Trophoblast cell (in vitro differentiated cells and primary cell): Measurements from ENCODE around the gene KRTAP26-1. TPM values are rescaled to one million over a fixed set of nuclear protein-coding genes. Genes with fewer than 3 reads are reported as not detected.

ENCODE experiments used
- DNase-seq, 2 donors: peaks; one replicate each; pipeline ENCODE4 v3.0.0-alpha.2; 2016
- H2AFZ ChIP-seq: 2 replicates; pipeline ENCODE4 v1.6.1; 2013; ENCODE audit warnings: low read length, moderate library complexity, mild to moderate bottlenecking; ENCODE audit not compliant: insufficient read depth, poor library complexity
- H2AK5ac ChIP-seq: 2 replicates; pipeline ENCODE4 v1.6.1; 2013; ENCODE audit warnings: mild to moderate bottlenecking, low read length
- H2BK120ac ChIP-seq: 2 replicates; pipeline ENCODE4 v1.6.1; 2013; ENCODE audit warnings: low read length, mild to moderate bottlenecking, moderate library complexity; ENCODE audit not compliant: insufficient read depth, poor library complexity
- H2BK12ac ChIP-seq: 2 replicates; pipeline ENCODE4 v1.6.1; 2013; ENCODE audit warnings: mild to moderate bottlenecking, low read length, moderate library complexity
- H2BK5ac ChIP-seq: 2 replicates; pipeline ENCODE4 v1.6.1; 2013; ENCODE audit warnings: low read length, low read depth, moderate library complexity, mild to moderate bottlenecking; ENCODE audit not compliant: poor library complexity
- H3K14ac ChIP-seq: 2 replicates; pipeline ENCODE4 v1.6.1; 2013; ENCODE audit warnings: mild to moderate bottlenecking, low read length
- H3K18ac ChIP-seq: 2 replicates; pipeline ENCODE4 v1.6.1; 2013; ENCODE audit warnings: mild to moderate bottlenecking, low read length
- H3K23ac ChIP-seq: 2 replicates; pipeline ENCODE4 v1.6.1; 2013; ENCODE audit warnings: low read length
- H3K27ac ChIP-seq: 2 replicates; pipeline ENCODE4 v1.5.1; 2013; ENCODE audit warnings: low read depth, mild to moderate bottlenecking, inconsistent platforms, low read length, moderate library complexity
- H3K27me3 ChIP-seq: 2 replicates; pipeline ENCODE4 v1.6.1; 2013; ENCODE audit warnings: inconsistent platforms, mild to moderate bottlenecking, low read length, moderate library complexity; ENCODE audit not compliant: insufficient read depth
- H3K36me3 ChIP-seq, 2 experiments: 1 replicate in 1 of 2; 2 replicates in 1 of 2; pipeline ENCODE4 v1.6.1; 2013; ENCODE audit warnings: low read length in 2 of 2, mild to moderate bottlenecking in 2 of 2, moderate library complexity in 1 of 2; ENCODE audit not compliant: insufficient read depth in 2 of 2, control insufficient read depth in 1 of 2
- H3K4ac ChIP-seq: 2 replicates; pipeline ENCODE4 v1.6.1; 2013; ENCODE audit warnings: low read depth, mild to moderate bottlenecking, low read length, moderate library complexity
- H3K4me1 ChIP-seq, 2 experiments: 1 replicate in 1 of 2; 2 replicates in 1 of 2; pipeline ENCODE4 v1.6.1; 2013; ENCODE audit warnings: low read length in 2 of 2, mild to moderate bottlenecking in 2 of 2, moderate library complexity in 1 of 2; ENCODE audit not compliant: insufficient read depth in 2 of 2, control insufficient read depth in 1 of 2
- H3K4me2 ChIP-seq: 2 replicates; pipeline ENCODE4 v1.6.1; 2013; ENCODE audit warnings: inconsistent platforms, mild to moderate bottlenecking, low read length, moderate library complexity
- H3K4me3 ChIP-seq: 2 replicates; pipeline ENCODE4 v1.5.1; 2013; ENCODE audit warnings: mild to moderate bottlenecking, low read depth, low read length, inconsistent platforms
- H3K79me1 ChIP-seq: one replicate; pipeline ENCODE4 v1.6.1; 2013; ENCODE audit warnings: low read length
- H3K79me2 ChIP-seq: 2 replicates; pipeline ENCODE4 v1.6.1; 2013; ENCODE audit warnings: low read length, mild to moderate bottlenecking; ENCODE audit not compliant: control insufficient read depth, insufficient read depth, poor library complexity
- H3K9ac ChIP-seq: 2 replicates; pipeline ENCODE4 v1.6.1; 2013; ENCODE audit warnings: mild to moderate bottlenecking, low read length
- H3K9me3 ChIP-seq: 2 replicates; pipeline ENCODE4 v1.6.1; 2013; ENCODE audit warnings: low read depth, mild to moderate bottlenecking, control low read depth, inconsistent platforms, low read length; ENCODE audit not compliant: insufficient read depth
- H4K12ac ChIP-seq: 2 replicates; pipeline ENCODE4 v1.6.1; 2013; ENCODE audit warnings: low read depth, mild to moderate bottlenecking, low read length, moderate library complexity
- H4K8ac ChIP-seq: 2 replicates; pipeline ENCODE4 v1.6.1; 2013; ENCODE audit warnings: low read depth, mild to moderate bottlenecking, low read length, moderate library complexity
- H4K91ac ChIP-seq: one replicate; pipeline ENCODE4 v1.6.1; 2013; ENCODE audit warnings: low read depth, mild to moderate bottlenecking, low read length, moderate library complexity
- WGBS: extraction: QIAGEN DNeasy Blood & Tissue Kit; methylation state at CpG from one replicate; pipeline ENCODE4 v1.1.7; 2013; ENCODE audit warnings: missing lambda C conversion rate; ENCODE audit not compliant: insufficient read length, insufficient coverage; ENCODE audit errors: extremely low coverage; 5-methylcytosine and 5-hydroxymethylcytosine counted together
- polyA plus RNA-seq: library from polyadenylated mRNA; stranded (reverse); fragments of 200-250 nt; gene quantifications from 2 replicates; pipeline ENCODE4 v1.2.3, GENCODE V29; 2013

Gene KRTAP26-1
- not detected in 2 replicates for polyA plus RNA-seq

DNA sequence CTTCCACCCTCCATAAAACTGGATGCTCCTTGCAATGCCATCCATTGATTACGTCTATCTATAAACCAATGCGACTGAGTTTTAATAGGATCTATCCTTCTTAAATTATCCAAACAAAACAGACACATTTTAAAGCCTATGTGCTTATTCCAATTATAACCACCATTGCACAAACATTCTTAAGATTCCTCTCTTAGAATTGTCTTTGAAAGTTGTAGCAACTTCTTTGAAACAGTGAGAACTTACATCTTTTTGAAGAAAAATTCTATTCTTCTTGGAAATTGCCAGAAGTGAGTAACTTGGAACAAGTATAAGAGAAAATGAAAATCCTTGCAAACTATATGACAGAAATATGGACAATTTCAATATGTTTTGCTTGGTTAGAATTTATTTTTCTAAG lies at the start of gene KRTAP26-1:
TSS of gene KRTAP26-1 (minus strand) at position 101 of the 400 bp plus-strand sequence. CDS start 280 bp downstream, outside the sequence.
- H4K8ac ChIP-seq, result no peak within 1 kb of the TSS
- no peak within 1 kb of the TSS for H3K23ac ChIP-seq
- H2BK5ac ChIP-seq, result no peak within 1 kb of the TSS
- no peaks in the 10 kb centered on the region for H3K79me2 ChIP-seq
- no peak within 1 kb of the TSS for H3K4ac ChIP-seq
- no peak for DNase-seq
- H2BK120ac ChIP-seq, result no peak within 1 kb of the TSS
- no peak within 1 kb of the TSS for H2AFZ ChIP-seq
- no peak within 1 kb of the TSS for H2AK5ac ChIP-seq
- WGBS, result no CpG with 5 or more reads among the region's 2 CpGs
- H3K9me3 ChIP-seq, result no peaks in the 10 kb centered on the region
- no peaks in the 10 kb centered on the region for H3K79me1 ChIP-seq
- no peak within 1 kb of the TSS for H3K9ac ChIP-seq
- no peaks in the 10 kb centered on the region for H3K36me3 ChIP-seq
- no peaks in the 10 kb centered on the region for H3K27me3 ChIP-seq
- no peak within 1 kb of the TSS for H3K4me3 ChIP-seq
- H3K18ac ChIP-seq, result no peak within 1 kb of the TSS
- no peak within 1 kb of the TSS for H4K91ac ChIP-seq
- no peak within 1 kb of the TSS for H4K12ac ChIP-seq
- no peaks in the 10 kb centered on the region for H3K4me1 ChIP-seq
- H2BK12ac ChIP-seq, result no peak within 1 kb of the TSS
- no peak within 1 kb of the TSS for H3K14ac ChIP-seq
- no peak within 1 kb of the TSS for H3K4me2 ChIP-seq
- no peak within 1 kb of the TSS for H3K27ac ChIP-seq

- H2BK5ac ChIP-seq, result no peak overlapping the region
- H2AFZ ChIP-seq, result no peak overlapping the region
- H3K23ac ChIP-seq, result no peak overlapping the region
- no peak overlapping the region for H2BK12ac ChIP-seq
- H3K27me3 ChIP-seq, result no peaks in the 10 kb centered on the region
- no peak overlapping the region for H3K4me3 ChIP-seq
- H4K8ac ChIP-seq, result no peak overlapping the region
- no peak overlapping the region for H2AK5ac ChIP-seq
- no peak overlapping the region for H2BK120ac ChIP-seq
- no peak overlapping the region for H4K91ac ChIP-seq
- no peak overlapping the region for H3K14ac ChIP-seq
- H3K79me1 ChIP-seq, result no peaks in the 10 kb centered on the region
- H3K4ac ChIP-seq, result no peak overlapping the region
- no peak overlapping the region for H3K9ac ChIP-seq
- H3K9me3 ChIP-seq, result no peaks in the 10 kb centered on the region
- H3K36me3 ChIP-seq, result no peaks in the 10 kb centered on the region
- no peak overlapping the region for H3K27ac ChIP-seq
- H4K12ac ChIP-seq, result no peak overlapping the region
- DNase-seq, result no peak
- no peak overlapping the region for H3K18ac ChIP-seq
- H3K4me2 ChIP-seq, result no peak overlapping the region
- no peaks in the 10 kb centered on the region for H3K79me2 ChIP-seq
- no CpG with 5 or more reads among the region's 3 CpGs for WGBS
- H3K4me1 ChIP-seq, result no peaks in the 10 kb centered on the region
These were observed 35.8 kb upstream of the KRTAP26-1 start for GRCh38 chr21:30355906-30356305.

- no peak overlapping the region for H2AK5ac ChIP-seq
- H4K91ac ChIP-seq, result no peak overlapping the region
- no peaks in the 10 kb centered on the region for H3K27me3 ChIP-seq
- DNase-seq, result no peak
- H4K12ac ChIP-seq, result no peak overlapping the region
- no peak overlapping the region for H3K4me3 ChIP-seq
- no peaks in the 10 kb centered on the region for H3K4me1 ChIP-seq
- H3K27ac ChIP-seq, result no peak overlapping the region
- no peak overlapping the region for H2AFZ ChIP-seq
- no peak overlapping the region for H3K9ac ChIP-seq
- H3K79me2 ChIP-seq, result no peaks in the 10 kb centered on the region
- H3K18ac ChIP-seq, result no peak overlapping the region
- no peaks in the 10 kb centered on the region for H3K9me3 ChIP-seq
- H2BK12ac ChIP-seq, result no peak overlapping the region
- H3K14ac ChIP-seq, result no peak overlapping the region
- no peak overlapping the region for H4K8ac ChIP-seq
- no peak overlapping the region for H3K4ac ChIP-seq
- H3K79me1 ChIP-seq, result no peaks in the 10 kb centered on the region
- no peak overlapping the region for H2BK120ac ChIP-seq
- no peak overlapping the region for H3K23ac ChIP-seq
- H3K4me2 ChIP-seq, result no peak overlapping the region
- WGBS, result no CpG with 5 or more reads among the region's 1 CpG
- no peak overlapping the region for H2BK5ac ChIP-seq
- H3K36me3 ChIP-seq, result no peaks in the 10 kb centered on the region
These were observed 34.3 kb upstream of the KRTAP26-1 start for GRCh38 chr21:30354308-30355005.

DNA sequence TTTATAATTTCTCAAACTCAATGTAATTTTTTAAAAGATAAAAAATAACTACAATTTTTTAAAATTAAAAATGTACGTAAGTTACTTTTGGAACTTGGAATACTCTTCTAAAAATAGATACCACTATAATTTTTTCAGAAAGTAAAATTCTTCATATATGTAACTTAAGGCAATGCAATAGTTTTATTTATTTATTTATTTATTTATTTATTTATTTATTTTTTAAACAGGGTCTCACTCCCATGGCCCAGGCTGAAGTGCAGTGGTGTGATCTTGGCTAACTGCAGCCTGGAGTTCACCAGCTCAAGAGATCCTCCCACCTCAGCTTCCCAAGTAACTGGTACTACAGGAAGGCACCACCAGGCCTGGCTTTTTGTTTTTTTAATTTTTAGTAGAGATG lies 31.4 kb upstream of the KRTAP26-1 start:
- Histone ChIP-seq H4K8ac (no peak overlapping the region), H3K79me1 (no peaks in the 10 kb centered on the region), H3K23ac (no peak overlapping the region), H3K9ac (no peak overlapping the region), H4K91ac (no peak overlapping the region), H3K18ac (no peak overlapping the region), H3K4me3 (no peak overlapping the region), H3K27ac (no peak overlapping the region), H3K27me3 (no peaks in the 10 kb centered on the region), H3K4me1 (no peaks in the 10 kb centered on the region), H3K4me2 (no peak overlapping the region), H3K14ac (no peak overlapping the region), H3K36me3 (no peaks in the 10 kb centered on the region), H4K12ac (no peak overlapping the region), H2BK5ac (no peak overlapping the region), H2BK12ac (no peak overlapping the region), H3K9me3 (no peaks in the 10 kb centered on the region), H3K4ac (no peak overlapping the region), H3K79me2 (no peaks in the 10 kb centered on the region), H2AK5ac (no peak overlapping the region), H2BK120ac (no peak overlapping the region), H2AFZ (no peak overlapping the region)
- DNase-seq, result no peak
- WGBS, result no CpG with 5 or more reads among the region's 1 CpG
